Stimulated activated naive B cell treated with anti-CD40 and anti-IgM and Interleukin-4, amounts not matched to agents 10 μg/mL and 1 μg/mL and 100 μg/mL, for 72 hours (primary cell): ENCODE results near the gene CA11.
"Not testable (repeated sequence)": the region's sequence is repeated elsewhere in the genome, so short reads cannot be mapped to it uniquely, and the experiment has no call there.

Experiments
- ATAC-seq, 2 donors: fragments of 150-1000 bp; cut with Tn5 transposase; replicated peaks; 2 replicates each; pipeline ENCODE4 v1.10.0; 2021; ENCODE audit warnings: moderate library complexity in 1 of 2
- DNase-seq: peaks from one replicate; pipeline ENCODE4 v3.0.0; 2021
- H3K27ac Mint-ChIP-seq: one replicate; pipeline ENCODE4 v1.8.0; 2022; ENCODE audit warnings: mild to moderate bottlenecking, mixed read lengths
- H3K27me3 Mint-ChIP-seq, 2 donors: one replicate each; pipeline ENCODE4 v1.8.0; 2022; ENCODE audit warnings: mixed read lengths in 2 of 2
- H3K36me3 Mint-ChIP-seq, 2 donors: one replicate each; pipeline ENCODE4 v1.8.0; 2022; ENCODE audit warnings: mixed read lengths in 2 of 2, mild to moderate bottlenecking in 1 of 2
- H3K4me1 Mint-ChIP-seq, 2 donors: one replicate each; pipeline ENCODE4 v1.8.0; 2022; ENCODE audit warnings: mixed read lengths in 2 of 2, mild to moderate bottlenecking in 1 of 2
- H3K4me3 Mint-ChIP-seq, 2 donors: one replicate each; pipeline ENCODE4 v1.8.0; 2022; ENCODE audit warnings: mild to moderate bottlenecking in 2 of 2, mixed read lengths in 2 of 2, moderate library complexity in 1 of 2
- H3K9me3 Mint-ChIP-seq, 2 donors: one replicate each; pipeline ENCODE4 v1.8.0; 2022; ENCODE audit warnings: mixed read lengths in 2 of 2, mild to moderate bottlenecking in 1 of 2

CA11 gene

DNA sequence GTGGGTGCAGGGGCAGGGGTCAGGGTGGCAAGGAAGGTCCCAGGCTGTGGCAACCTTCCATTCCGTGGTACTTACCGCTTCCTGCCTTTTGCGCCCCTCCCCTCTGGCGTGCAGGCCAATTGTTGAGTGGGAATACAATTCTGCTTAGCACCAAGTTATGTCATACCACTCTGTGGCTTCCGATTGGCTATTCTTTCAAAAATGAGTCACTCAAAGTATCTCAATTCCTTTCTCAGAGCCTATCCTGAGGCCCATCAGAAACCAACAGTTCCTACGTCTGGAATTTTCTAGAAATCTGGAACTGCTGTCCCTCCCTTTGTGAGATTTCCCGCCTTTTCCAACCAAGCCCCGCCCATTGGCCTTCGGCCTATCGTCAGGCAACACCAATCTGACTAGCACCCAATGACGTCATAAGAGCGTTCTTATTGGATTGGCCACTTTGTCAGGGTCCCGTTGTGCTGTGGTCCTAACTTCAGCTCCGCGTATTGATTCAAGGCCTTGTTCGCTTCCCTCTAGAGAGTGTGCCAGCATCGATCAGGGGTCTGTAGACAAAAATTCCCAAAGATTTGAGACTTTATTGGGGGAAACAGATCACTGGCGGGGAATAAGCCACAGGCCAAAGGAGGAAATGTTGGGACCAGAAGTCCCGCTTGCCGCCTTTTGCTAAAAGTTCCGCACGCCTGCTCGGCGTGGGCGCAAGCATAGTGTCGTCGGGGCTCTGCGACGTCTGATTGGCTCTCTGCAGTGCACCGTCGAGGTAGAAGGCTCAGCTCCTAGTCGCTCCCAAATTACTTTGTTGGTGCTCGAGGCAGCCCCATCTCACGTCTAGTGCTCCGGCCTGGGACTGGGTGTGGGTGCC is 15.1 kb upstream of the CA11 start:
- H3K27ac Mint-ChIP-seq = peak overlapping the region; percentile 97
- peaks cover 8 to 9% of the 10 kb centered on the region in 2 donors for H3K4me1 Mint-ChIP-seq
- ATAC-seq (peak; percentile 96 to 97), DNase-seq (peak; percentile 85)
- H3K36me3 Mint-ChIP-seq = no peaks in the 10 kb centered on the region
- H3K27me3 Mint-ChIP-seq = no peaks in the 10 kb centered on the region
- peak overlapping the region; percentile 69 to 75 for H3K4me3 Mint-ChIP-seq
- H3K9me3 Mint-ChIP-seq = no peaks in the 10 kb centered on the region

GRCh38 chr19:48659768-48660167 is 13.8 kb upstream of the CA11 start:
- ATAC-seq (no peak), DNase-seq (no peak)
- Mint-ChIP-seq H3K9me3 (no peaks in the 10 kb centered on the region), H3K4me1 (peaks cover 8 to 9% of the 10 kb centered on the region in 2 donors), H3K27ac (peak overlapping the region; percentile 20), H3K4me3 (no peak overlapping the region), H3K36me3 (no peaks in the 10 kb centered on the region), H3K27me3 (no peaks in the 10 kb centered on the region)

DNA sequence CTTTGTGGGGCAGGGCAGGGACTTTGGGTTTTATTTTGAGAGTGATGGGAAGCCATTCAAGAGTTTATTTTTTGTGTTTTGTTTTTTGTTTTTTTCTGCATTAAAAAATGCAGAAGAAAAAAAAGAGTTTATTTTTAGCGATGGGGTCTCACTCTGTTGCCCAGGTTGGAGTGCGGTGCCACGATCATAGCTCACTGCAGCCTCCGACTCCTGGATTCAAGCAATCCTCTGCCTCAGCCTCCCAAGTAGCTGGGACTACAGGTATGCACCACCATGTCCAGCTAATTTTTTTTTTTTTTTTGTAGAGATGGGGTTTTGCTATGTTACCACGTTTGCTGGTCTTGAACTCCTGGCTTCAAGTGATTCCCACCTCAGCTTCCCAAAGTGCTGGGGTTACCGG is 12.5 kb upstream of the CA11 start:
- ATAC-seq (no peak), DNase-seq (no peak)
- peak overlapping the region; percentile 33 for H3K27ac Mint-ChIP-seq
- no peaks in the 10 kb centered on the region for H3K36me3 Mint-ChIP-seq
- peaks cover 8 to 9% of the 10 kb centered on the region in 2 donors for H3K4me1 Mint-ChIP-seq
- H3K27me3 Mint-ChIP-seq = no peaks in the 10 kb centered on the region
- no peaks in the 10 kb centered on the region for H3K9me3 Mint-ChIP-seq
- no peak overlapping the region for H3K4me3 Mint-ChIP-seq

GRCh38 chr19:48657828-48658227 is 11.8 kb upstream of the CA11 start:
- H3K4me3 Mint-ChIP-seq, H3K9me3 Mint-ChIP-seq, H3K36me3 Mint-ChIP-seq, H3K4me1 Mint-ChIP-seq, DNase-seq, H3K27me3 Mint-ChIP-seq, H3K27ac Mint-ChIP-seq, ATAC-seq: not testable (repeated sequence)

- Mint-ChIP-seq H3K9me3 (no peaks in the 10 kb centered on the region), H3K4me1 (peaks cover 11 to 14% of the 10 kb centered on the region in 2 donors), H3K27ac (no peak overlapping the region), H3K36me3 (no peaks in the 10 kb centered on the region), H3K27me3 (no peaks in the 10 kb centered on the region), H3K4me3 (no peak overlapping the region)
- ATAC-seq = no peak
- DNase-seq = no peak
Measured at GRCh38 chr19:48656840-48657474, 11.0 kb upstream of the CA11 start.

DNA sequence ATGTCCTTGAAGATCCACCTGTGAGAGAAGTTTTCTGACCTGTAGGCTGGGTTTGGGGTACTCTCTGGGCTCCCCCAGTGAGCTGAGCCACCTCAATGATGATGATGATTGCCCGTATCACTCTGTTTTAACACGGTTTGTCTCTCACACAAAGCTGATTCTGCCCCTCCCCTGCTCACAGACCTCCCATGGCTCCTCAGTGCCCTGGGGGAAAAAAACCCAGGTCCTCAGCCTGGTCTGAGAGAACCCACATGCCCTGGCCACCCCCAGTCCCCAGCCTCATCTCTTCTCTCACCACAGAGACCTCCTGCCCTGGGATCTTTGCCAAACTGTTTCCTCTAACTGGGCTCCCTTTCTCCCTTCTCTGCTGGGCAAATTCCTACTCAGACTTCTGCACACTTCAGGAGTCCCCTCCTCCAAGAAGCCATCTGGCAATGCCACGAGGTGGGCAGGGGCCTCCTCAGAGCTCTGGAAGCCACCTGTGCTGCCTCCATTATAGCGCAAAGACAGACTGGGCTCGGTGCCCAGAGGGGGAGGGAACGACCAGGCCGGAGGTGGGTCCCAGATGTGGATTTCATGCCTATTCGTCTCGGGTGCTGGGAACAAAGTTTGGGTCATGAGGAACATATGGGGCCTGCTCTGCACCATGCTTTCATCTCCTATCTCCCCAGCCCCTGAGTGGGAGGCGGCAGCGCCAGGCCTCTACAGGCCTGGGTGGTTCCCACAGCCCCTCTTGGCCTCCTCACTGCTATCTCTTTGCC is 8.5 kb upstream of the CA11 start:
- no peak for ATAC-seq
- H3K36me3 Mint-ChIP-seq = no peaks in the 10 kb centered on the region
- H3K27ac Mint-ChIP-seq = peak overlapping the region; percentile 31
- no peaks in the 10 kb centered on the region for H3K27me3 Mint-ChIP-seq
- no peaks in the 10 kb centered on the region for H3K9me3 Mint-ChIP-seq
- H3K4me1 Mint-ChIP-seq = peaks cover 11 to 14% of the 10 kb centered on the region in 2 donors
- no peak overlapping the region for H3K4me3 Mint-ChIP-seq
- no peak for DNase-seq

DNA sequence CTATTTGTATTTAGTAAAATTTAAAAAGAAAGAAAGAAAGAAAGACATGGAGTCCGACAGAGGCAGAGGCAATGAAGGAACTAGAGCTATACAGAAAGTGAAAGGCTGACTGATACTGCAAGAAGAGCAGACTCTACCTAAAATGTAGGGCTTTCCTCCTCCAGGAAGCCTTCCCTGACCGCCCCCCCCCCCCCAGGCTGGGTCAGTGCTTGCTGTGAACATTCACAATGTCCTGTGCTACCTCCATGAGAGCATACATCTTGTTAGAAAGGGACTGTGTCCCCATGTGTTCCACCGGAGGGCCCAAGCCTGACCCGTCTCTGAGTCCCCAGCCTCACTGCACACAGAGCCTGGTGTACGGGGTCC is 5.7 kb upstream of the CA11 start:
- Mint-ChIP-seq H3K9me3 (no peaks in the 10 kb centered on the region), H3K27me3 (no peaks in the 10 kb centered on the region), H3K4me1 (peaks cover 19 to 21% of the 10 kb centered on the region in 2 donors), H3K4me3 (no peak overlapping the region), H3K36me3 (no peaks in the 10 kb centered on the region), H3K27ac (no peak overlapping the region)
- no peak for ATAC-seq
- DNase-seq = no peak

GRCh38 chr19:48650974-48651682 is 5.1 kb upstream of the CA11 start:
- Mint-ChIP-seq H3K9me3 (no peaks in the 10 kb centered on the region), H3K27ac (peak overlapping the region; percentile 27), H3K4me3 (no peak overlapping the region), H3K4me1 (peaks cover 22 to 26% of the 10 kb centered on the region in 2 donors), H3K27me3 (no peaks in the 10 kb centered on the region), H3K36me3 (no peaks in the 10 kb centered on the region)
- ATAC-seq = no peak
- no peak for DNase-seq

DNA sequence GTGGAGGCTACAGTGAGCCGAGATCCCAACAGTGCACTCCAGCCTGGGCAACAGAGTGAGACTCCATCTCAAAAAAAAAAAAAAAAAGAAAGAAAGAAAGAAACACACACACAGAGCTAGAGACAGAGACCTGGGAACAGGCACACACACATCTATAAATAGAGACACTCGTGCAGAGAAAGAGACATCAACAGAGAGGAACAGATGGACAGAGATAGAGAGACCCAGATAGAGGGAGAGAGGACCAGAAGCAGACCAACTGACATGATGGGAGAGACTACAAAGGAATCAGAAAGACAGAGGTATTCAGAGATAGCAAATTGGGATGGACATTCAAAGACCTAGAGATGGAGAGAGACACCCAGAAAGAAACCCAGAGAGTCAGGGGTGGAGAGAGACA is 2.1 kb upstream of the CA11 start:
- H3K4me1 Mint-ChIP-seq = peaks cover 32 to 45% of the 10 kb centered on the region in 2 donors
- H3K9me3 Mint-ChIP-seq = no peaks in the 10 kb centered on the region
- peak overlapping the region; percentile 60 for H3K27ac Mint-ChIP-seq
- no peaks in the 10 kb centered on the region for H3K27me3 Mint-ChIP-seq
- H3K4me3 Mint-ChIP-seq = peak overlapping the region in 1 of 2 donors; percentile 19
- H3K36me3 Mint-ChIP-seq = no peaks in the 10 kb centered on the region
- ATAC-seq (no peak), DNase-seq (no peak)

GRCh38 chr19:48646722-48647216 is 782 bp upstream of the CA11 start:
- Mint-ChIP-seq H3K9me3 (no peaks in the 10 kb centered on the region), H3K36me3 (no peaks in the 10 kb centered on the region), H3K27me3 (no peaks in the 10 kb centered on the region), H3K4me3 (peak overlapping the region; percentile 80 to 89), H3K27ac (peak overlapping the region; percentile 53), H3K4me1 (peaks cover 30 to 38% of the 10 kb centered on the region in 2 donors)
- ATAC-seq (no peak), DNase-seq (no peak)

DNA sequence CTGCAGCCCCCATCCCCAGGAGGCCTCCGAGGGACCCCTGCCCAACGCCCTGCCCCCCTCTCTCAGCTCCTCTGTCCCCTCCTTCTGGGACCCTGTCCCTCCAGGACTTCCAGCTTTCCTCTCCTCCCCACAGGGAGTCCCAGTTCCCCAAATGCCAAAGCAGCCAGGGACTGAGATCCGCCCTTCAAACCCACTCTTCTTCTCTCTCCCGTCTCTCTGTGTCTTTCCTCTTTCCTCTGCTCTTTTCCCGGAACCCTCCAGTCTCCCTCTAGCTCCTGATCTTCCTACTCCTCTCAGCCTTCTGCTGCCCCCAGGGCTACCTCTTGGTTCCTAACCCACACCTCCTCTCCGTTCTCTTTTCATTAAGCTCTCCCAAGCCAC is 377 bp downstream of the CA11 start:
- peak overlapping the region; percentile 72 for H3K27ac Mint-ChIP-seq
- peaks cover 0 to 2% of the 10 kb centered on the region in 2 donors for H3K36me3 Mint-ChIP-seq
- H3K4me1 Mint-ChIP-seq = peaks cover 25 to 38% of the 10 kb centered on the region in 2 donors
- H3K9me3 Mint-ChIP-seq = no peaks in the 10 kb centered on the region
- H3K4me3 Mint-ChIP-seq = peak overlapping the region; percentile 80 to 89
- DNase-seq (no peak), ATAC-seq (no peak)
- H3K27me3 Mint-ChIP-seq = no peaks in the 10 kb centered on the region

DNA sequence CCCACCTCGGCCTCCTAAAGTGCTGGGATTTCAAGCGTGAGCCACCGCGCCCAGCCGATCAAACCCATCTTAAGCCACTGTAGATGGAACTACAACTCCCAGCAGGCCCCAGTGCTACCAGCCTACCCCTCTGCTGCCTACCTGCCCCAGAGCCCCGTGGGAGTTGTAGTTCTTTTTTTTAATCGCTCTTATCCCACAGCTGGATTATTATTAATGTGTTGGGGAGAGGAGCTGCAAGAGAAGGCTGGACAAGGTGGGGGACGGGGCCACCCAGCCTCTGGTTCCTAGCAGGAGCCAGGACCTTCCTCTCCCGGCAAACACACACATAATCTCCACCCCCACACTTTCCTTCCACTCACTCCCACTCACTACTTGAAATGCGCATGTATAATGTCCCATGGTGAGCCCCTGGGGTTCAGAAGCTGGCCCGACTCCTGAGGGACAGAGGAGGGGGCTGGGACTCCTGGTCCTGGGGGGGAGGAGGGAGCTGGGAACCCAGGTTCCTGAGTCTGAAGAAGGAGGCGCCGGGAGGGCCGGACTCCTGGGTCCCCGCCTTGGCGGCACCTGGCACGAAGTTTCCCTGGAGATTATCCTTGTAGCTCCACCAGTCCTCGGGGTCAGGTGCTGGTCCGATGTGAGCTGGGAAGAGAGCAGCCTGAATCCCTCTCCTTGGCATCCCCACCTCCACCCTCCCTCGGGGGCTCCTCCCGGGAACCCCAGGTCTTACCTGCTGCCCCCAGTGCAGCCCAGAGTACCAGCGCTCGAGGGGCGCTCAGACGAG is 958 bp downstream of the CA11 start:
- H3K27ac Mint-ChIP-seq = peak overlapping the region; percentile 72
- H3K36me3 Mint-ChIP-seq = peaks cover 0 to 3% of the 10 kb centered on the region in 2 donors
- H3K9me3 Mint-ChIP-seq = no peaks in the 10 kb centered on the region
- peak; percentile 77 to 81 for ATAC-seq
- DNase-seq = peak; percentile 62
- H3K4me3 Mint-ChIP-seq = peak overlapping the region; percentile 80 to 89
- no peaks in the 10 kb centered on the region for H3K27me3 Mint-ChIP-seq
- H3K4me1 Mint-ChIP-seq = peaks cover 26 to 39% of the 10 kb centered on the region in 2 donors

- Mint-ChIP-seq H3K36me3 (peaks cover 0 to 5% of the 10 kb centered on the region in 2 donors), H3K4me1 (peaks cover 30 to 40% of the 10 kb centered on the region in 2 donors), H3K4me3 (no peak overlapping the region)
Measured at GRCh38 chr19:48644355-48644754, 1.6 kb downstream of the CA11 start.

More at GRCh38 chr19:48644355-48644754, 1.6 kb downstream of the CA11 start:
- Mint-ChIP-seq H3K27me3 (no peaks in the 10 kb centered on the region), H3K27ac (no peak overlapping the region), H3K9me3 (no peaks in the 10 kb centered on the region)
- DNase-seq (no peak), ATAC-seq (no peak)
